NCI-H2227 (cell line): ENCODE measurements around the gene C2CD4B.

Experiments
- DNase-seq: peaks from one replicate; lab custom pipeline; 2025; ENCODE audit not compliant: unreplicated experiment; lab: John Stamatoyannopoulos, UW

The C2CD4B gene

GRCh38 chr15:62165104-62165792 is at the start of gene C2CD4B:
Gene C2CD4B (minus strand): TSS chr15:62165285. CDS start chr15:62164984, 301 bp downstream.
- peak; percentile 41 for DNase-seq

- no peak for DNase-seq
Observed at GRCh38 chr15:62212741-62213140, 47.7 kb upstream of the C2CD4B start.

- DNase-seq, result no peak
Observed at GRCh38 chr15:62211348-62211747, 46.3 kb upstream of the C2CD4B start.

- no peak for DNase-seq
Observed at GRCh38 chr15:62209821-62210220, 44.7 kb upstream of the C2CD4B start.

- DNase-seq, result no peak
Observed at GRCh38 chr15:62209322-62209721, 44.2 kb upstream of the C2CD4B start.

- no peak for DNase-seq
Observed at GRCh38 chr15:62208884-62209283, 43.8 kb upstream of the C2CD4B start.

GRCh38 chr15:62208367-62208766 is 43.3 kb upstream of the C2CD4B start:
- no peak for DNase-seq

- no peak for DNase-seq
Observed at GRCh38 chr15:62190675-62191074, 25.6 kb upstream of the C2CD4B start.

GRCh38 chr15:62190274-62190673 is 25.2 kb upstream of the C2CD4B start:
- no peak for DNase-seq

GRCh38 chr15:62188744-62189143 is 23.7 kb upstream of the C2CD4B start:
- no peak for DNase-seq

- DNase-seq, result no peak
Observed at GRCh38 chr15:62187910-62188309, 22.8 kb upstream of the C2CD4B start.

- no peak for DNase-seq
Observed at GRCh38 chr15:62187425-62187824, 22.3 kb upstream of the C2CD4B start.

- DNase-seq, result no peak
Observed at GRCh38 chr15:62186578-62186977, 21.5 kb upstream of the C2CD4B start.

- DNase-seq, result no peak
Observed at GRCh38 chr15:62183130-62183529, 18.0 kb upstream of the C2CD4B start.

GRCh38 chr15:62173215-62173614 is 8.1 kb upstream of the C2CD4B start:
- DNase-seq, result no peak

GRCh38 chr15:62171882-62172281 is 6.8 kb upstream of the C2CD4B start:
- no peak for DNase-seq

- DNase-seq, result no peak
Observed at GRCh38 chr15:62165793-62166375, 799 bp upstream of the C2CD4B start.

GRCh38 chr15:62164396-62165103 is 535 bp downstream of the C2CD4B start:
- DNase-seq, result peak; percentile 40

- peak; percentile 52 for DNase-seq
Observed at GRCh38 chr15:62164014-62164395, 1.1 kb downstream of the C2CD4B start.

- no peak for DNase-seq
Observed at GRCh38 chr15:62163397-62164013, 1.6 kb downstream of the C2CD4B start.

- no peak for DNase-seq
Observed at GRCh38 chr15:62153228-62153627, 11.9 kb downstream of the C2CD4B start.

- DNase-seq, result no peak
Observed at GRCh38 chr15:62150445-62150844, 14.6 kb downstream of the C2CD4B start.
